ENCODE measurements around the gene TCIRG1.
A peak's percentile ranks its signal among the peaks of the same experiment; 100 is the strongest.
"Not testable (repeated sequence)": the region's sequence is repeated elsewhere in the genome, so short reads cannot be mapped to it uniquely, and the experiment has no call there.

TCIRG1 gene, protein sequence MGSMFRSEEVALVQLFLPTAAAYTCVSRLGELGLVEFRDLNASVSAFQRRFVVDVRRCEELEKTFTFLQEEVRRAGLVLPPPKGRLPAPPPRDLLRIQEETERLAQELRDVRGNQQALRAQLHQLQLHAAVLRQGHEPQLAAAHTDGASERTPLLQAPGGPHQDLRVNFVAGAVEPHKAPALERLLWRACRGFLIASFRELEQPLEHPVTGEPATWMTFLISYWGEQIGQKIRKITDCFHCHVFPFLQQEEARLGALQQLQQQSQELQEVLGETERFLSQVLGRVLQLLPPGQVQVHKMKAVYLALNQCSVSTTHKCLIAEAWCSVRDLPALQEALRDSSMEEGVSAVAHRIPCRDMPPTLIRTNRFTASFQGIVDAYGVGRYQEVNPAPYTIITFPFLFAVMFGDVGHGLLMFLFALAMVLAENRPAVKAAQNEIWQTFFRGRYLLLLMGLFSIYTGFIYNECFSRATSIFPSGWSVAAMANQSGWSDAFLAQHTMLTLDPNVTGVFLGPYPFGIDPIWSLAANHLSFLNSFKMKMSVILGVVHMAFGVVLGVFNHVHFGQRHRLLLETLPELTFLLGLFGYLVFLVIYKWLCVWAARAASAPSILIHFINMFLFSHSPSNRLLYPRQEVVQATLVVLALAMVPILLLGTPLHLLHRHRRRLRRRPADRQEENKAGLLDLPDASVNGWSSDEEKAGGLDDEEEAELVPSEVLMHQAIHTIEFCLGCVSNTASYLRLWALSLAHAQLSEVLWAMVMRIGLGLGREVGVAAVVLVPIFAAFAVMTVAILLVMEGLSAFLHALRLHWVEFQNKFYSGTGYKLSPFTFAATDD

DNA sequence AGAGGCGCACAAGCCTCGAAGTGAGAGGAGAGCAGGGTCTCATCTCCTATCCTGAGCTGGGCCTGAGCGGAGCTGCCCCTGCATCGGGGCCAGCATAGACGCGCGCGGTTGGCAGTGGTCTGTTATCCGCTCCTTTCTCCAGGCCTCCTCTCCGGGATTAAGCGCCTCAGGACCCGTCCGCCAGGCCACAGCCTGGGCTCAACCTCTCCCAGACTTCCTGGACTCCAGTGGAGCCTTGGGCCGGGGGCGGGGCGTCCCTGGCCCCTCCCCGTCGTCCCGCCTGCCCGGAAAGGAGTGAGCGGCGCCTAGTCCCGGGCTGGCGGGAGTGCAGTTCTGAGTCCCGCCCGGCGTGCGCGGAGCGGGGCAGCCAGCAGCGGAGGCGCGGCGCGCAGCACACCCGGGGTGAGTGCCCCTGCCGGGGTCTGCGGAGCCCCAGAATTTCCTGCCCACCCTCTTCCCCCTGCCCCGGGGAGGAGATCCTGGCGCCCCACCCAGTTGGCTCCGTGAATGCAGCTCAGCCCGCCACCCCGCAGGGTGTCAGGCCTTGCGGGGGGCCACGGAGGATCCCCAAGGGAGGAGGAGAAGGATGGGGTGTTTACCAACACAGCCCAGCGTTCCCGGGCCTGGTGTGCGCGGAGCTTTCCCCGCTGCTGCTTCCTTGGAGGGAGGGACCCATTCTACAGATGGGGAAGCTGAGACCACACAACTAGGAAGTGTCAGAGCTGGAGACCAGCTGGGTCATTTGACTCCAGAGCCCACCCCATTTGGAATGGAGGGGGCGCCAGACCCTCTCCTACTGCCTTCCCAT is at the start of gene TCIRG1:
TCIRG1 (plus strand) TSS at position 308 of the 808 bp plus-strand sequence. CDS start 2,247 bp downstream, outside the sequence.
- no peak for DNase-seq

DNA sequence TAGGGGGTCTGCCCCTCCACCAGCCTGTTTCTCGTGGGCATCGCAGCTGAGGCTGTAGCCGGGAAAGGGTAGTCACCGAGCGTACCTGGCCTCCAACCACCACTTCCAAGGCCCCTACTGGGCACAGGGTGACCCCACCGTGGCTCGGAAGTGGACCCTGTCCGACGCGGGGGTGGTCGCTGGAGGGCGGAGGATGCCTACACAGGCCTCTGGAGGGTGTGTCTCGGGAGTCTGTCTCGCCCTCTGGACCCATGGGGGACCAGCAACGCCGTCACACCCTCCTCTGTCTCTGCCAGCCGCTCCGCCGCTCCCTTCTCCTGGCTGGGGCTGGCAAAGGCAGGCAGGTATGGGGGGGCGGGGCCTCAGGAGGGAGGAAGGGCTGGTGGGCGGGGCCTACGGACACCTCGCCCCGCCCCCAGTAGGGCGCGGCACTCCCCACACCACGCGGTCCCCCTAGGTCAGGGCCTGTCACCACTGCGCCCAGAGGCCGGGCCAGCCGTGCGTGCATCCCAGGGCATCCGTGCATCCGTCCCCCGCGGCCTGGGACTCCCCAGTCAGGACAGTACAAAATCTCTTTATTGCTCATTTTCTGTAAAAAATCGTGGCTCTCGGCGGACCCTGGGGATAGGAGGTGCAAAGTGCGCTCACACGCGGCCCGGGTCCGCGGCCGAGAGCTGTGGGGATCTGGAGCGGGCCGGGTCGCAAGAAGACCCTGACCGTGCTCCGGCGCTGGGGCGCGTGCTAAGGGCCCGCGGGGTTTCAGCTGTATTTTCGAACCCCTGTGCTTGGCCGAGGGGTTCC is 48.1 kb upstream of the TCIRG1 start:
- DNase-seq: not testable (repeated sequence)

DNA sequence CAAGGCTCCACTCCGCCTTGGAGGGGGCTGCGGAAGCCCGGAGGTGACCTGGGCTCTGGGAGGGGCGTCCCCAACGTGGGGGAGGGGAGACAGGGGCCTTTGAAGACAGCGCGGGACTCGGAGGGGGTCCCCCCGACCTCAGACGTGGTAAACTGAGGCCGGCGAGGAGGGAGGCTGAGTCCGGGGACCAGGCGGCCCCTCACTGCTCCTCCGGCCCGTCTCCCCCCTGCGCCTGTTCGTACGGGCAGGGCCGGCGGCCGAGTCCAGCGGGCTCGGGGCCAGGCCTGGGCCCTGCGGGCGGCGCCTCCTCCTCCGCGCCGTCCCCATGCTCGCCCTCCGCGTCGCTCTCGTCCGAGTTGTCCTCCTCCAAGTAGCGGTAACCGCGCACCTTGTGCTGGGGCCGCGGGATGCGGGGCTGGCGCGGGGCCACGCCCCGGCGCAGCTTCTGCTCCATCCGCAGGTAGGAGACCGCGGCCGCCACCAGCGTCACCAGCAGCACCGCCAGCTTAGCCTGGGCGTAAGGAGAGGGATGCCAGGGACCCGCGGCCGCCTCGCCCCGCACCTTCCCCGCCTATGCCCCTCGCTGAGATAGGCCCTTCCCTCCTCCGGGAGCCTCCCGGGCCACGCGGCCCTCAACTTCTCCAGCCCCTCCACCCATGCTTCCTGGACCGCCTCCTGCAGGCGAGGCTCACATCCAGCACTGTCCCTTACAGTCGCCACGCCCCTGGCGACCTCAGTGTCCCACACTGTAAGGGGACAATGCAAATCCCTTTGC is 47.3 kb upstream of the TCIRG1 start:
- DNase-seq: not testable (repeated sequence)

DNA sequence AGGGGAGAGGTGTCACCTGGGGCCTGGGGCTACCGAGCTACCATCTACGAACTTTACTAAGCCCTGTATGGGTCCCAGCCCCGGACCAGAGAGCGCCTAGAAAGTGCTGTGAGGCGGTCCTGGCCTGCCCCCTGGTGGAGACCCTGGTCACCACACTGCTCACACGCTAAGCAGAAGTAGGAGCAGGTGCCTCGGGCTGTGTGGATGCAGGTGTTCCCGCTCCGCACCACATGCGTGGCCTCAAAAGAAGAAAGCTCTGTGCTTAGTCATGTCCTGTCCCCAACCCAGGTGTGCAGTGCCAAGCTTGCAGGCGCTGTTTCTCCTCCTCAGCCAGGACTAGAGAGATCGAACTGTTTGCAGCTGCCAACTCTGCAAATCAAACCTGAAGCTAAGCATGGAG is 45.0 kb upstream of the TCIRG1 start:
- DNase-seq: peak; percentile 53

DNA sequence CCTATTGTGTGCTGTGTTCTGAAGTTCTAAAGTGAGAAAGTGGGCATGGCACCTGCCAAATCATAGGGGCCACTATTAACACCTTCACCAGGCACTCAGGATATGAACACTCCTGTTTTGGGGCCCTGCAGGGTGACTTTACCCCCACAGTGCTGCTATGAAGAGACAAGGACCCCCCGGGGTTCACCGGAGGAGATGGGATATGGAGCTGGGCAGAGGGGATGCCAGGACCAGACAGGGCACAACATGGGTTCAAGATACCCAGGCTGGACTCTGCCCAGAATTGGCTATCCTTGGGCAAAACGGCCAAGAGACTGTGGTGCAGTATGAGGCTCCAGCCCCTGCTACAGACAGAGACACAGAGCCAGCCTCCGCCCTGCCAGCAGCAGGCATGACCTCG is 44.4 kb upstream of the TCIRG1 start:
- DNase-seq: not testable (repeated sequence)

DNA sequence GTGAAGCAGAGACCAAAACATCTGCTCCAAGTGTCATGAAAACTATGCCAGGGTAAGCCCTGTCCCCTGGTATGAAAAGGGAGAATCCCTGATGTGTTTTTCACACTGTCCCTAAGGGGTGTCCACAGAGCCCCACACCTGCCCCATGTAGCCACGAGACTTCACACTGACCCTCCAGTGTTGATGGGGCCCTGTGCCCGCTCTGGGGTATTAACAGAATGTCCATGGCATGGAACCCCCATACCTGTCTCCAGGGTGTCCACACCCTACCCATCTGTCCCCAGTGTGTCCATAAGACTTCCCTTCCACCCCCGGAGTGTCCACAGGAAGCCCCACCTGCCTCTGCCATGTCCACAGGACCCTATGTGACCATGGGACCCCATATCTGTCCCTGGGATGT is 43.7 kb upstream of the TCIRG1 start:
- DNase-seq: not testable (repeated sequence)

DNA sequence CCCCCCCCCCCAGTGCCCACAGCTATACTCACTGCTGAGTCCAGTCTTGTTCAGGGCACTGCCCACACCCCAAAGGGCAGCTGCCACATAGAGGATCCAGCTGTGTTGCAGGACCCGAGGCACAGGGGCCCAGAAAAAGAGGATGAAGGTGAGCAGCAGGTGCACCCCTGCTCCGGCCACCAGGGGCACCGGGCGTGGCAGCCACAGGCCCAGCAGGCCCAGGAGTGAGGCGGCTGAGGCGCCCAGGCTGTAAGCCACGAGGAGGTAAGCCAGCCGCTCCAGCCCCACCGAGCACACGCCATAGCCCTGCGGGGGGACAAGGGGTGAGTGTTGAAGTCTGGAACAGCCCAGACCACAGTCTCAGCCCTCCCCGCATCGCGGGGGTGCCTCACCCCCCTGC is 43.2 kb upstream of the TCIRG1 start:
- not testable (repeated sequence) for DNase-seq

DNA sequence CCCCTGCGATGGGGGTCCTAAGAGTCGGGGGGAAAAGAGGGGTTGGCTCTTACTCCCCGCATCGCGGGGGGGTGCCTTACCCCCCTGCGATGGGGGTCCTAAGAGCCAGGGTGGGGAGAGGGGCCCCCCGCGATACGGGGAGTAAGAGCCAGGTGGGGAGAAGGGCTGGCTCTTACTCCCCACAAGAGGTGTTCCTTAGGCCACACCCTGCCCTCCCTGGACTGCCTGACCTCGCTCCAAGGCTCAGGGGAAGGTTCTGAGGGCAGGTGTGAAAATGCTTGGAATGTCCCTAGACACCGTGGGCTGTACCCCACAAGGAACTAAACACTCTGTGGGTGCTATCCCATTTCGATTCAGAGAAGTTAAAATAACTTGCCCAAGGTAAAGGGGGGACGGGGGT is 42.8 kb upstream of the TCIRG1 start:
- DNase-seq: no peak

DNA sequence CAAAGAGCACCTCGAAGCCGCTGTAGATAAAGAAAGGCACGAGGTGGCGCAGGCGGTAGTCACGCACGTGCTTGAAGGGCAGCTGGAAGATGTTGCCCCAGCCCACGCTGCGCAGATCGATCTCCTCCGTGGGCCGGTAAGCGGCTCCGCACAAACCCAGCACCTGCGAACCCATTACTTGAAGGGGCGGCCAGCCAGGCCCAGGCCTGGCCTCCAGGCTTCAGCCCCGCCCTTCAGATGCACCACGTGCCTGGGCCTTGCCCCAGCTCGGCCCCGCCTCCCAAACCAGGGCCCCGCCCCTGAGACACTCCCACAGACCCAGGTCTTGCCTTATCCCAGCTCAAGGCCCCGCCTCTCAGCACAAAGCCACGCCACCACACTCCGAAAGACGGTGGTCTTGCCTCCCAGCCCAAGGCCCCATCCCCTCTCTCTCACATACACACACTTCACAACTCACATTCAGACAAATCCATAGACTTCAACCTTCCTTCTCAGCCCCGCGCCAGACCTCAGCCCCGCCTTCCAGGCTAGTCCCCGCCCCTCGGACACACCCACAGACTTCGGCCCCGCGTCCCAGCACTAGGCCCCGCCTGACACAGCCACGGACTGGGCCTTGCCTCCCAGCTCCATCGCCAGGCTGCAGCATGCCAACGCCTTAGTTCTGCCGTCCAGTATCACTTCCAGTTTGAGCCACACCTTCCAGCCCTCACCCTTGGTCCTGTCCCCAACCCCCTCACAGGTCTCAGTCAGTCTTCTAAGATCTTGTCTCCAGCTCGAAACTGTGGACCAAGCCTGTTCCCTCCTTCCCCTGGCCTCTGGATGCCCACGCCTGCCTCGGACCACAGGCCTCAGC is 42.0 kb upstream of the TCIRG1 start:
- DNase-seq: no peak

DNA sequence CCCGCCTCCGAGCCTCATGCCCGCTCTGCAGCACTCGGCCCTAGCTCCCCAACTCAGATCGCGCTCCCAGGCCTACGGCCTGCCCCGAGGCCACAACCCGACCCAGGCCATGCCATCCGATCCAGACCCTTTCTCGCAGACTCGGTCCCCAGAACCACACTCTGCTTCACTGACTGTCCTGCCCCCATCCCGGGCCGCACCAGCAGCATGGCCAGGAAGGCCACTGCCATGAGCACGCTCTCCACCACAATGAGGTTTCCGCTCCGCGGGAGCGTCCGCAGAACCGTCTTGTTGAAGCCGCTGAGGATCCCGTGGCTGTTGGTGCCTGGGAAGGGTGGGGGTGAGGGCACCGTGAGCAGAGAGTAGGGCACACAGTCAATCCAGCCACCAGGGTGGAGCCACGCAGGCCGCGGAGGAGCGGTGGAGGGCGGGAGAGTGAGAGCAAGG is 41.3 kb upstream of the TCIRG1 start:
- DNase-seq: no peak

DNA sequence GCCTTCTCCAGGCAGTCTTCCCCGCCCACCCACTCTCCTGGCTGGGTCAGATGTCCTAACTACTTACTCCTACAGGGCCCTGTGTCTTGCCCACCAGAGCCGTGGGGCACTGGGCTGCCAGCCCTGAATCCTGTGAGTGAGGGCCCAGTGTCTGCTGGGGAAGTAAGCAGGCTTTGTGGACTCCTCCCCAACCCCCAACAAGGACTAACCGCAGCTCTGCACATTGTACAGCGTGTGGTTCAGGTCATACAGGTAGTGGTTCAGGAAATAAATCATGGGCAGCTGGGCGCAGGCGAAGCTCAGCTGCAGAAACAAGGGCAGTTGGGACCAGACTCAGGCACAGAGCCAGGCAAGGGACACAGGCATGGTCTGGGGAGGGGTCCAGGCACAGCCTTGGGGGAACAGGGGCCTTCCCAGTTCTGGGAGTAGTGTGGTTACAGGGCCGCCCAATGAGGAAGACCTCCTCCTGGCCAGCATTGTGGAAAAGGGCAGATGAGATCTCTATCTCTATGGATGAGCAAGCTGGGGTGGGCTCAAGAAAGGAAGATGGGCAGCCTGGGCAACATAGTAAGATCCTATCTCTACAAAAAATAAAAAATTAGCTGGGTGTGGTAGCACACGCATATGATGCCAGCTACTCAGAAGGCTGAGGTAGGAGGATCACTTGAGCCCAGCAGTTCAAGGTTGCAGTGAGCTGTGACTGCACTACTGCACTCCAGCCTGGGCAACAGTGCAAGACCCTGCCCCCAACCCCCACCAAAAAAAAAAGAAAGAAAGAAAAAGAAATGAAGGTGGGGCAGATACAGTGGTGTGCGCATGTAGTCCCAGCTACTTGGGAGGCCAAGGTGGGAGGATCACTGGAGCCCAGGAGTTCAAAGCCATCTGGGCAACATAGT is 40.4 kb upstream of the TCIRG1 start:
- DNase-seq: no peak

DNA sequence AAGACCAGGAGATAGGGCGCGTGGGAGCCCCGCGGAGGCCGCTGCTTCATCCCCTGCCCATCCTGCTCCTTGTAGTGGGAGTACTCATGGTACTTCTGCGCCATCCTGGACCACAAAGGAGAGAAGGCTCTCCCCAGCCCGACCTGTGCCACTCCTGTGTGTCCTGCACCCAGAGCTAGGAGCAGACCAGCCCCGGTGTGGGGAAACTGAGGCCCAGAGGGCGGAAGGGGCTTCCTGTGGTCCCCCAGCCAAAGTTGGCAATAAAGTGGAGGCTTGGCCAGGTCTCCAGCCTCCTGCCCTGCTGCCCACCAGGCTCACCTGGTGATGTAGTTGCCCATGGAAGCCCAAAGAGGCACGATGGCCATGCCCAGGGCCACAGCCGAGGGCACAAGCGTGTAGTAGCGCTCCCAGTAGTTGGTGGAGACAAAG is 39.6 kb upstream of the TCIRG1 start:
- no peak for DNase-seq

DNA sequence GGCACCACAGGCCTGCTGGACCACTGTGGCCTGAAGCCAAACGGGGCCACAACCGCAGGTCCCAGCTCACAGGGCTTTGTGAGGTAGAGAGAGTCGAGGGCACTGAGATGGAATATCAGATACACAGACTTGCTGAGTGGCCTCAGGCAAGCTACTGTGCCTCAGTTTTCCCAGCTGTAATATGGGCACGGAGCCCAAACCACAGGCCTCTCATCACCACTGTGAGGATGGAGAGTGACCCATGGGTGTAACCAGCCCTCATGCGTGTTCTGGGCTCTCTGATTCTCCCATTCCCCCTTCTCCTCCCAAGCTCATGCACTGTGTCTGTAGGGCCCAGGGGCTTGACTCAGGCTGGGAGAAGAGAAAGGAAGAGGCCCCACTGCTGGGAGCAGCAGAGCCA is 39.1 kb upstream of the TCIRG1 start:
- DNase-seq: no peak

DNA sequence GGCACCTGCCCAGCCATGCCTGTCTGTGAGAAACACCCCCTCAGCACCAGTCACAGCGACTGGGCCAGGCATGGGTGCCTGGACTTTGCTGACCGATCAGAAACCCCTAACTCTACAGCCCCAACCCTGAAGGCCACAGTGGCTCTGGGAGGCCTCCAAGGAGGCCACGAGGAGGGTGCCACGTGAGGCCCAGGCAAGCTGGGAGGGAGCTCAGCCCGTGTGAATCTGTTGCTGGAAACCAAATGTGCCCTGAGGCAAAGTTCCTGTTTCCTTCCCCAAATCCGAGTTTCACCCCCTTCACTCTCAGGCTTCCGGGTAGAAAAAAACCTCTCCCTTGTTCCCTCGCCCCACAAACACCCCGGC is 36.3 kb upstream of the TCIRG1 start:
- DNase-seq: no peak

DNA sequence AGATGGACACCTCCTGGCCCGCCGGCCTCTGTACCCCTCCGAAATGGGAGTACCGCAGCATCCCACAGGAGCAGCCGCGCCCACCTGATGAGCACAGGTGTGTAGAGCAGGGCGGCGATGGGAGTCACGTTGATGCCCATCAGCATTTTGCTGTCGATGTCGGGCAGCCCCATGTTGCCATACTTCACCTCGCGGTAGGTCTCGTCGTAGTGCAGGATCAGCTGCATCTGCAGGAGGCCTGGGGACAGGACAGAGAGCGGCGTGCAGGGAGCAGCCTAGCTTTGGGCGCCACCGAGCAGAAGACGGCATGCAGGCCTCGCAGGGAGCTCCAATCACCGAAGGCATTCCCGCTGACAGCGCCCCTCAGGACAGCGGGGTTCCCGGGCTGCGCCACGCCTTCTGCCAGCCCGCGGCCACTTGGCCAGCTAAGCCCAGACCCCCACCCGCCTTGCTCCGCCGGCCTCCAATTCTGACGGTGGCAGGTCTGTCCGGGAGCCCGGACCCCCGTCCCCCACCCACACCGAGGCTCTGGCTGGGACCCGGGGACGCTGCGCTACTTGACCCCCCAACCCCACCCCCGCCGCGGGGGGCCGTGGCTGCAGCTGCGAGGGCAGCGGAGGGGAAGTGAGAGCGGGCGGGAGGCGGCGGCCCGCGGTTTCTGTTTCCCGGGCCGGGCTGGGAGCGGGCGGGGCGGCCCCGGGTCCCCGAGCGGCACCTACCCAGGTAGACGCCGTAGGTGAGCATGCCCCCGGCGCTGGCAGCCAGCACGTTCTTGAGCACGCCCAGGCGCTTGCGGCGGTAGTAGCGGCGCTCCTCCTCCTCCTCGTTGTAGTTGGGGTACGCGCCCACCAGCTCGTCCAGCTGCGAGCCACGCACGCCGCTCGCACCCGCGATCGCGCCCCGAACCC is 35.6 kb upstream of the TCIRG1 start:
- peak; percentile 59 for DNase-seq

DNA sequence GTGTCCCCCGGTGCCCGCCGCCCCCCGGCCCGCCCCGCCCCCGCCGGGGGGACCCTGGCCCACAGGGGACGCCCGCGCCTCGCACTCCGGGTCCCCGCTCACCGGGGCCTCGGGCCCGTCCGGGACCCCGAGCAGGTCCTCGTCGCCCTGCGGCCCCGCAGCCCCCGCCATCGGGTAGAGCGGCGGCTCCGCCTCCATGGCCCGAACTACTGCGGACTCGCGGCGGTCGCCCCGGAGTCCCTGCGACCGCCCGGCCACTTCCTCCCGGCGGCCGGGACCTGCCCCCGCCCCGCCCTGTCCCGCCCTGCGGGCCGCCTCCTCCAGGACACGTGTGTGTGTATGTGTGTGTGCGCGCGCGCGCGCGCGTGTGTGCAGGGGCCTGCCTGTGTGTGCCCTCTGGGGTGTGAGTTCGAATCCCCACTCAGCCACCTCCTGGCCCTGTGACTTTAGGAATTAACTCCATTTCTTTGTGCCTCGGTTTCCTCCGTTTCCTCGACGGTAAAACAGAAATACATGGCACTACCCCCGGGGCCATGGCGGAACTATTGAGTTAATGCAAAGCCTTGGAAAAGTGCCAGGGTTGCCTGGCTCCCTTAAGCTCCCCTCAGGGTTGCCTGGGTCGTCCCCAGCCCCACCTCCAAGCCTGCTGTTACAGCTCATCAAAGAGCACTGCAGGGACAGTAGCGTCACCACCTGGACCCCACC is 34.8 kb upstream of the TCIRG1 start, which contains the start of gene UNC93B1:
UNC93B1 (minus strand) TSS at position 252 of the 705 bp plus-strand sequence; CDS start at position 198, 54 bp downstream.
- DNase-seq: peak; percentile 75

All from NCI-H510A treated with DMSO at 0.1 percent for 48 hours (cell line).